Natural killer cell (primary cell): ENCODE results near the gene CUEDC1. TPM values are rescaled to one million over a fixed set of nuclear protein-coding genes. Genes with fewer than 3 reads are reported as not detected.

Source experiments
- ATAC-seq, 3 donors: fragments of 150-1000 bp in 2 of 3; fragments of 200-7000 bp in 1 of 3; cut with Tn5 transposase; 1 replicate in 1 of 3; 2 replicates in 2 of 3; pipeline ENCODE4 v1.10.0; 2021; ENCODE audit warnings: mild to moderate bottlenecking in 2 of 3, moderate library complexity in 2 of 3
- DNase-seq, 2 donors: peaks; one replicate each; pipeline versions ENCODE4 v3.0.0 to v3.0.0-alpha.2; 2013 to 2021; ENCODE audit warnings: mixed read lengths in 1 of 2
- H3K27ac ChIP-seq: one replicate; pipeline ENCODE4 v1.5.1; 2013; ENCODE audit warnings: mild to moderate bottlenecking, low read length
- H3K27me3 ChIP-seq: one replicate; pipeline ENCODE4 v1.6.1; 2013; ENCODE audit warnings: low read length; ENCODE audit not compliant: control insufficient read depth, insufficient read depth
- H3K36me3 ChIP-seq: one replicate; pipeline ENCODE4 v1.6.1; 2013; ENCODE audit warnings: low read length; ENCODE audit not compliant: control insufficient read depth, insufficient read depth
- H3K4me1 ChIP-seq: one replicate; pipeline ENCODE4 v1.6.1; 2013; ENCODE audit warnings: low read length; ENCODE audit not compliant: control insufficient read depth, insufficient read depth
- H3K4me3 ChIP-seq: one replicate; pipeline ENCODE4 v1.5.1; 2013; ENCODE audit warnings: low read length
- H3K9me3 ChIP-seq: one replicate; pipeline ENCODE4 v1.6.1; 2013; ENCODE audit warnings: low read length; ENCODE audit not compliant: control insufficient read depth, insufficient read depth
- H3K27ac Mint-ChIP-seq, 2 donors: one replicate each; pipeline ENCODE4 v1.8.0; 2022; ENCODE audit warnings: mild to moderate bottlenecking in 2 of 2, mixed read lengths in 2 of 2, moderate library complexity in 1 of 2
- H3K27me3 Mint-ChIP-seq, 2 donors: one replicate each; pipeline ENCODE4 v1.8.0; 2022; ENCODE audit warnings: low read depth in 2 of 2, mixed read lengths in 2 of 2
- H3K36me3 Mint-ChIP-seq: one replicate; pipeline ENCODE4 v1.8.0; 2022; ENCODE audit warnings: mixed read lengths
- H3K4me1 Mint-ChIP-seq, 2 donors: one replicate each; pipeline ENCODE4 v1.8.0; 2022; ENCODE audit warnings: mixed read lengths in 2 of 2
- H3K4me3 Mint-ChIP-seq: one replicate; pipeline ENCODE4 v1.8.0; 2022; ENCODE audit warnings: mild to moderate bottlenecking, moderate library complexity, mixed read lengths
- H3K9me3 Mint-ChIP-seq, 2 donors: one replicate each; pipeline ENCODE4 v1.8.0; 2022; ENCODE audit warnings: mixed read lengths in 2 of 2
- CTCF ChIP-seq: fragments of 200-600 bp; IDR thresholded peaks from one replicate; pipeline ENCODE4 v1.8.0; 2022; ENCODE audit warnings: antibody characterized with exemption
- WGBS: methylation state at CpG from one replicate; pipeline ENCODE4 v1.1.7; 2013; ENCODE audit warnings: missing lambda C conversion rate; ENCODE audit not compliant: insufficient coverage; 5-methylcytosine and 5-hydroxymethylcytosine counted together
- intact Hi-C: fragments of 100-400 bp; cut with micrococcal nuclease; formaldehyde crosslinking; loops from one replicate; pipeline ENCODE4 v1.14.2; 2022
- total RNA-seq, 4 donors: library from RNA; stranded (reverse); fragments of 120-200 nt in 1 of 4; gene quantifications; one replicate each; pipeline versions ENCODE4 v1.2.3 to v1.2.4, GENCODE V29; 2013 to 2022

CUEDC1 gene
- total RNA-seq, 3 donors from 2014 or later (not counting 1 experiment from before 2014, with no cell fraction given) = 1.5 to 3.7 (median 2.6) TPM

GRCh38 chr17:57957120-57957850, 2.1 kb upstream of the CUEDC1 start:
- H3K4me1 Mint-ChIP-seq = peaks cover 17 to 41% of the 10 kb centered on the region in 2 donors
- no peak overlapping the region for H3K27ac Mint-ChIP-seq
- TF ChIP-seq CTCF = no peak
- DNase-seq (no peak), ATAC-seq (no peak)
- Histone ChIP-seq H3K9me3 (no peaks in the 10 kb centered on the region), H3K4me3 (no peak overlapping the region), H3K4me1 (peaks cover 28% of the 10 kb centered on the region), H3K27ac (no peak overlapping the region), H3K27me3 (peaks cover 9% of the 10 kb centered on the region), H3K36me3 (no peaks in the 10 kb centered on the region)
- intact Hi-C loops = no loop called here
- H3K36me3 Mint-ChIP-seq = no peaks in the 10 kb centered on the region
- no peaks in the 10 kb centered on the region for H3K9me3 Mint-ChIP-seq
- peak overlapping the region; percentile 1 for H3K4me3 Mint-ChIP-seq
- peaks cover 37 to 47% of the 10 kb centered on the region in 2 donors for H3K27me3 Mint-ChIP-seq
- WGBS = 92% methylated on average over 7 of the region's 8 CpGs

- H3K4me3 Mint-ChIP-seq = peak overlapping the region; percentile 82
- no peaks in the 10 kb centered on the region for H3K36me3 Mint-ChIP-seq
- H3K4me3 ChIP-seq = no peak overlapping the region
- H3K27ac Mint-ChIP-seq = peak overlapping the region in 1 of 2 donors; percentile 33
- peaks cover 37 to 43% of the 10 kb centered on the region in 2 donors for H3K27me3 Mint-ChIP-seq
- no peak overlapping the region for H3K27ac ChIP-seq
- H3K9me3 ChIP-seq = no peaks in the 10 kb centered on the region
- peaks cover 17 to 41% of the 10 kb centered on the region in 2 donors for H3K4me1 Mint-ChIP-seq
- DNase-seq (peak; percentile 39 to 78), ATAC-seq (peak; percentile 60 to 75 (median 66))
- WGBS = 42% methylated on average over 13 of the region's 13 CpGs
- intact Hi-C loops = no loop called here
- no peak for TF ChIP-seq CTCF
- H3K27me3 ChIP-seq = peaks cover 9% of the 10 kb centered on the region
- no peaks in the 10 kb centered on the region for H3K36me3 ChIP-seq
- peaks cover 28% of the 10 kb centered on the region for H3K4me1 ChIP-seq
- no peaks in the 10 kb centered on the region for H3K9me3 Mint-ChIP-seq
Measured at GRCh38 chr17:57956291-57957119, 1.3 kb upstream of the CUEDC1 start.

- peaks cover 40% of the 10 kb centered on the region for H3K4me1 ChIP-seq
- H3K4me3 ChIP-seq = no peak overlapping the region
- TF ChIP-seq CTCF = no peak
- no peak for DNase-seq
- H3K36me3 ChIP-seq = no peaks in the 10 kb centered on the region
- Mint-ChIP-seq H3K27me3 (peaks cover 29 to 43% of the 10 kb centered on the region in 2 donors), H3K4me3 (peak overlapping the region; percentile 69), H3K36me3 (no peaks in the 10 kb centered on the region), H3K9me3 (no peaks in the 10 kb centered on the region), H3K4me1 (peaks cover 24 to 54% of the 10 kb centered on the region in 2 donors), H3K27ac (no peak overlapping the region)
- H3K27ac ChIP-seq = no peak overlapping the region
- no peak for ATAC-seq
- intact Hi-C loops = no loop called here
- WGBS = 3% methylated on average over 83 of the region's 85 CpGs
- no peaks in the 10 kb centered on the region for H3K9me3 ChIP-seq
- peaks cover 9% of the 10 kb centered on the region for H3K27me3 ChIP-seq
Measured at GRCh38 chr17:57954397-57955182, 622 bp downstream of the CUEDC1 start.
